ENCODE results near the gene RBBP8NL.

GRCh38 chr20:62371588-62372041 is 55.7 kb downstream of the RBBP8NL start:
- no peak for TF ChIP-seq CTCF (IDR thresholded peaks at IDR 0.05; ENCODE audit: extremely low read depth in 1 of 2, insufficient read depth in 1 of 2, low read depth in 1 of 2, low read length in 2 of 2)
- no peak for TF ChIP-seq EZH2 (IDR thresholded peaks at IDR 0.05; ENCODE audit: borderline replicate concordance, low read depth, low read length, severe bottlenecking)
- TF ChIP-seq POLR2A (IDR thresholded peaks at IDR 0.05; ENCODE audit: low read depth, low read length), result no peak
- TF ChIP-seq MAX (IDR thresholded peaks at IDR 0.05; ENCODE audit: insufficient read depth, insufficient read length), result no peak
- TF ChIP-seq MYC (IDR thresholded peaks at IDR 0.05; ENCODE audit: low read depth, low read length), result no peak
- TF ChIP-seq POLR2AphosphoS5 (IDR thresholded peaks at IDR 0.05; ENCODE audit: insufficient read depth, low read depth, low read length), result no peak
- no peak for TF ChIP-seq FOS (IDR thresholded peaks at IDR 0.05; ENCODE audit: borderline replicate concordance, insufficient read depth, low read length)
